H1 (cell line): ENCODE results near the gene ARPC4. TPM values are rescaled to one million over a fixed set of nuclear protein-coding genes. Genes with fewer than 3 reads are reported as not detected.

ENCODE experiments used
- CTCF ChIA-PET: fragments of 300-600 bp; sonication (Branson Sonifier 250); formaldehyde crosslinking; loops from one replicate; lab custom pipeline; 2021; ENCODE audit not compliant: partially characterized antibody; lab: Charles Lee
- POLR2A ChIA-PET: fragments of 300-600 bp; sonication (Branson Sonifier 250); formaldehyde crosslinking; loops from one replicate; lab custom pipeline; 2021; ENCODE audit warnings: inconsistent platforms; ENCODE audit not compliant: partially characterized antibody; lab: Charles Lee
- DNase-seq, 2 experiments: peaks; one replicate each; pipeline versions ENCODE4 v3.0.0 to v3.0.0-alpha.2; 2010 to 2022; ENCODE audit warnings: low spot score in 2 of 2, low read depth in 1 of 2, mixed read lengths in 1 of 2
- FAIRE-seq: peaks from 2 replicates; lab custom pipeline; 2011; peaks lifted over from hg19 to GRCh38; lab: Jason Lieb, UNC
- H2AFZ ChIP-seq: 2 replicates; pipeline ENCODE4 v1.8.1; 2012; ENCODE audit warnings: low read length, inconsistent platforms
- H2AK5ac ChIP-seq: 2 replicates; pipeline ENCODE4 v1.6.1; 2013; ENCODE audit warnings: low read depth, low read length
- H2BK120ac ChIP-seq: replicated peaks from 2 replicates; pipeline ENCODE3; 2013; ENCODE audit warnings: low read depth, low read length, inconsistent platforms
- H2BK12ac ChIP-seq: 2 replicates; pipeline ENCODE4 v1.6.1; 2013; ENCODE audit warnings: low read depth, low read length
- H2BK15ac ChIP-seq: 2 replicates; pipeline ENCODE4 v1.6.1; 2013; ENCODE audit warnings: low read length
- H2BK20ac ChIP-seq: 2 replicates; pipeline ENCODE4 v1.6.1; 2013; ENCODE audit warnings: low read length
- H2BK5ac ChIP-seq: 2 replicates; pipeline ENCODE4 v1.6.1; 2013; ENCODE audit warnings: low read depth, low read length
- H3K14ac ChIP-seq: 2 replicates; pipeline ENCODE4 v1.6.1; 2013; ENCODE audit warnings: inconsistent platforms; ENCODE audit not compliant: insufficient read length
- H3K18ac ChIP-seq: 2 replicates; pipeline ENCODE4 v1.6.1; 2013; ENCODE audit warnings: low read length; ENCODE audit errors: extremely low read depth
- H3K23ac ChIP-seq: 2 replicates; pipeline ENCODE4 v1.6.1; 2013; ENCODE audit warnings: inconsistent platforms; ENCODE audit not compliant: insufficient read length
- H3K23me2 ChIP-seq: 2 replicates; pipeline ENCODE4 v1.6.1; 2013; ENCODE audit warnings: low read depth, low read length
- H3K27ac ChIP-seq: 2 replicates; pipeline ENCODE4 v1.6.1; 2011; ENCODE audit warnings: low read depth, low read length, inconsistent platforms
- H3K27me3 ChIP-seq, 4 experiments: replicated peaks in 1 of 4; 1 replicate in 1 of 4; 2 replicates in 3 of 4; pipeline versions ENCODE4 v1.6.1 to v1.8.1; 2011 to 2013; ENCODE audit warnings: low read length in 3 of 4, mild to moderate bottlenecking in 3 of 4, inconsistent platforms in 2 of 4, mixed read lengths in 2 of 4, moderate library complexity in 1 of 4; ENCODE audit not compliant: control insufficient read depth in 3 of 4, insufficient read depth in 3 of 4; ENCODE audit errors: extremely low read depth in 1 of 4
- H3K36me3 ChIP-seq, 4 experiments: 2 replicates each; pipeline versions ENCODE4 v1.6.1 to v1.8.1; 2011 to 2013; ENCODE audit warnings: mild to moderate bottlenecking in 4 of 4, low read length in 3 of 4, moderate library complexity in 2 of 4, control low read depth in 1 of 4, inconsistent platforms in 1 of 4; ENCODE audit not compliant: insufficient read depth in 4 of 4, control insufficient read depth in 2 of 4
- H3K4ac ChIP-seq: replicated peaks from 2 replicates; pipeline ENCODE3; 2013; ENCODE audit warnings: low read length, low read depth, mixed read lengths, inconsistent platforms; ENCODE audit not compliant: insufficient read length
- H3K4me1 ChIP-seq, 4 experiments: replicated peaks in 1 of 4; 1 replicate in 1 of 4; 2 replicates in 3 of 4; pipeline versions ENCODE4 v1.6.1 to v1.8.1; 2011 to 2013; ENCODE audit warnings: low read length in 3 of 4, inconsistent platforms in 2 of 4, mixed read lengths in 1 of 4; ENCODE audit not compliant: insufficient read depth in 4 of 4, control insufficient read depth in 3 of 4
- H3K4me2 ChIP-seq, 2 experiments: 2 replicates each; pipeline versions ENCODE4 v1.6.1 to v1.8.1; 2011 to 2013; ENCODE audit warnings: low read depth in 2 of 2, low read length in 2 of 2, control low read depth in 1 of 2, inconsistent platforms in 1 of 2, mild to moderate bottlenecking in 1 of 2; ENCODE audit not compliant: insufficient read depth in 1 of 2
- H3K4me3 ChIP-seq, 4 experiments: fragments of 200-600, 300-600 bp in 1 of 4; sonication (generic), shearing (Covaris generic), sonication (Bioruptor Twin) in 1 of 4; 2 replicates each; pipeline versions ENCODE4 v1.5.1 to v1.8.1; 2011 to 2016; ENCODE audit warnings: low read length in 4 of 4, low read depth in 3 of 4, control low read depth in 2 of 4, inconsistent platforms in 2 of 4, mild to moderate bottlenecking in 2 of 4, mixed read lengths in 1 of 4, moderate library complexity in 1 of 4; ENCODE audit not compliant: insufficient read depth in 2 of 4; ENCODE audit errors: extremely low read depth in 1 of 4
- H3K56ac ChIP-seq: replicated peaks from 2 replicates; pipeline ENCODE3; 2013; ENCODE audit warnings: low read depth, mild to moderate bottlenecking, mixed read lengths, low read length, inconsistent platforms; ENCODE audit not compliant: insufficient read length
- H3K79me1 ChIP-seq: 2 replicates; pipeline ENCODE4 v1.6.1; 2013; ENCODE audit warnings: low read depth, low read length, control low read depth
- H3K79me2 ChIP-seq, 2 experiments: 2 replicates each; pipeline versions ENCODE4 v1.6.1 to v1.8.1; 2012 to 2013; ENCODE audit warnings: low read length in 2 of 2, mild to moderate bottlenecking in 2 of 2, inconsistent platforms in 1 of 2; ENCODE audit not compliant: insufficient read depth in 2 of 2, control insufficient read depth in 1 of 2
- H3K9ac ChIP-seq, 4 experiments: replicated peaks in 1 of 4; 1 replicate in 1 of 4; 2 replicates in 3 of 4; pipeline versions ENCODE4 v1.6.1 to v1.8.1; 2011 to 2013; ENCODE audit warnings: low read depth in 3 of 4, low read length in 3 of 4, control low read depth in 2 of 4, mild to moderate bottlenecking in 2 of 4, moderate library complexity in 2 of 4, inconsistent platforms in 1 of 4; ENCODE audit errors: extremely low read depth in 1 of 4
- H3K9me3 ChIP-seq, 2 experiments: 2 replicates each; pipeline versions ENCODE4 v1.6.1 to v1.8.1; 2012 to 2013; ENCODE audit warnings: mild to moderate bottlenecking in 2 of 2, moderate library complexity in 2 of 2, control low read depth in 1 of 2, inconsistent platforms in 1 of 2, low read depth in 1 of 2, low read length in 1 of 2, mixed read lengths in 1 of 2; ENCODE audit not compliant: insufficient read depth in 2 of 2
- H4K20me1 ChIP-seq, 2 experiments: replicated peaks in 1 of 2; 2 replicates each; pipeline versions ENCODE3 to v1.8.1; 2011 to 2013; ENCODE audit warnings: inconsistent platforms in 2 of 2, low read length in 2 of 2, mild to moderate bottlenecking in 1 of 2; ENCODE audit not compliant: insufficient read depth in 2 of 2, control insufficient read depth in 1 of 2
- H4K5ac ChIP-seq: 2 replicates; pipeline ENCODE4 v1.6.1; 2013; ENCODE audit warnings: low read length, low read depth, mixed read lengths, inconsistent platforms; ENCODE audit not compliant: insufficient read length
- H4K8ac ChIP-seq: 2 replicates; pipeline ENCODE4 v1.8.0; 2013; ENCODE audit warnings: mild to moderate bottlenecking, moderate library complexity, low read length, inconsistent platforms; ENCODE audit not compliant: insufficient read depth; ENCODE audit errors: extremely low read depth
- H4K91ac ChIP-seq: replicated peaks from 2 replicates; pipeline ENCODE3; 2013; ENCODE audit warnings: low read length, mixed read lengths, inconsistent platforms; ENCODE audit not compliant: insufficient read length
- ASH2L ChIP-seq: fragments of 200-600, 300-600 bp; sonication (generic); IDR thresholded peaks from one replicate; pipeline ENCODE4 v1.7.1; 2017; ENCODE audit warnings: low read length
- CBX8 ChIP-seq: fragments of 300-800, 300-1000 bp; sonication (generic); IDR thresholded peaks from 2 replicates; pipeline ENCODE4 v1.7.1; 2016; ENCODE audit warnings: low read depth, low read length, borderline replicate concordance
- EP300 ChIP-seq, 2 experiments: IDR thresholded peaks; 1 replicate in 1 of 2; 2 replicates in 1 of 2; pipeline ENCODE4 v1.6.1; 2011 to 2012; ENCODE audit warnings: low read depth in 2 of 2, low read length in 2 of 2, mild to moderate bottlenecking in 2 of 2, borderline replicate concordance in 1 of 2, inconsistent platforms in 1 of 2, moderate library complexity in 1 of 2
- GTF2F1 ChIP-seq: IDR thresholded peaks from 2 replicates; pipeline ENCODE4 v1.6.1; 2012; ENCODE audit warnings: low read depth, low read length, improper control_type of control experiment, borderline replicate concordance
- KDM4A ChIP-seq: IDR thresholded peaks from one replicate; pipeline ENCODE4 v1.7.1; 2012; ENCODE audit warnings: low read depth, mild to moderate bottlenecking, moderate library complexity, low read length, inconsistent platforms; ENCODE audit not compliant: severe bottlenecking
- MAFK ChIP-seq: IDR thresholded peaks from 2 replicates; pipeline ENCODE4 v1.6.1; 2012; ENCODE audit warnings: low read depth, mild to moderate bottlenecking, improper control_type of control experiment, low read length
- POLR2A ChIP-seq, 2 experiments: IDR thresholded peaks; 1 replicate in 1 of 2; 2 replicates in 1 of 2; pipeline ENCODE4 v1.6.1; 2011; ENCODE audit warnings: low read depth in 2 of 2, low read length in 2 of 2, mild to moderate bottlenecking in 2 of 2; ENCODE audit errors: control extremely low read depth in 1 of 2
- SAP30 ChIP-seq: fragments of 300-600 bp; sonication (generic); IDR thresholded peaks from 2 replicates; pipeline ENCODE4 v1.7.1; 2012; ENCODE audit warnings: low read length, moderate library complexity, mild to moderate bottlenecking, inconsistent platforms; ENCODE audit not compliant: insufficient read depth, insufficient replicate concordance
- YY1 ChIP-seq: IDR thresholded peaks from 2 replicates; pipeline ENCODE4 v1.6.1; 2011; ENCODE audit warnings: low read depth, mild to moderate bottlenecking, low read length
- WGBS, 2 experiments: shearing (Covaris generic) in 1 of 2; methylation state at CpG; one replicate each; pipeline versions ENCODE4 v1.1.6 to v1.1.7; 2013 to 2015; ENCODE audit warnings: low lambda C conversion rate in 2 of 2, mixed read lengths in 2 of 2, inconsistent platforms in 1 of 2, low coverage in 1 of 2, missing lambda C conversion rate in 1 of 2; ENCODE audit not compliant: insufficient replicate concordance in 2 of 2, insufficient coverage in 1 of 2, insufficient read length in 1 of 2; ENCODE audit errors: extremely low coverage in 1 of 2, missing lambda C conversion rate in 1 of 2; 5-methylcytosine and 5-hydroxymethylcytosine counted together
- polyA plus RNA-seq, 7 experiments: library from polyadenylated mRNA; depleted of rRNA in 3 of 7; stranded (reverse) in 5 of 7; unstranded in 2 of 7; fragments of >200 nt in 5 of 7; fragments of 200-250 nt in 2 of 7; gene quantifications; 1 replicate in 5 of 7; 2 replicates in 1 of 7; 4 replicates in 1 of 7; pipeline versions ENCODE4 v1.2.1 to v1.2.3, GENCODE V29; 2011 to 2013; ENCODE audit warnings: missing spikeins in 2 of 7, mixed read lengths in 2 of 7
- total RNA-seq: library from RNA; stranded (reverse); fragmentation: NEBNext Ultra II Directional; extraction: Animal tissue kit (Norgen Biotek cat#: 25700); gene quantifications from 2 replicates; pipeline ENCODE4 v1.2.1, GENCODE V29; 2021

Gene ARPC4
- total and polyA plus RNA-seq, 2 of the 8 experiments (the other 6 are each of a cell fraction or from before 2014, with no cell fraction given): 138 to 154 TPM

DNA sequence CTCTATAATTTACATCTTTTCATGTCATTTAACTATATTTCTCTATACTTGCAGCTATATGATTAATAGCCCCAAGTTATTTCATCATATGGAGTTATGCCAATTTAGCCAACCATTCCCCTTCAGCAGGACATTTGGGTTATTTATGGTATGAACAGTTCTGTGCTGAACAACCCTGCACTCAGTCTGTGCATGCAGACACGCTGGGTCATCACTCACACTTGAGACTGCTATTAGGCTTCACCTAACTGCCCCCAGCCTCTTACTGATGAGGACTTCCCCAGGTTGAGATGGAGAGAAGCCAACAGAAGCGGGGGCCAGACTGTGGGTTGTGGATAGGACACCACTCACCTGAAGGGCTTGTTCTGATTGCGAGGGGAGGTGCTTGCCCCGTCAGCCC lies 7.9 kb upstream of the ARPC4 start:
- Histone ChIP-seq H3K79me1 (no peaks in the 10 kb centered on the region), H4K20me1 (peaks cover 0 to 1% of the 10 kb centered on the region in 2 experiments), H2BK12ac (no peak overlapping the region), H2BK120ac (no peak overlapping the region), H3K79me2 (no peaks in the 10 kb centered on the region), H2BK20ac (no peak overlapping the region), H2BK5ac (no peak overlapping the region), H3K4me3 (no peak overlapping the region), H2BK15ac (no peak overlapping the region), H3K9ac (no peak overlapping the region), H3K4ac (no peak overlapping the region), H3K4me1 (no peaks in the 10 kb centered on the region), H3K23ac (no peak overlapping the region), H3K4me2 (no peak overlapping the region), H4K8ac (no peak overlapping the region), H3K56ac (no peak overlapping the region), H2AFZ (no peak overlapping the region), H3K27me3 (no peaks in the 10 kb centered on the region), H4K91ac (no peak overlapping the region), H3K36me3 (peaks cover 6 to 57% (median 35%) of the 10 kb centered on the region in 4 experiments), H3K9me3 (no peaks in the 10 kb centered on the region), H3K27ac (no peak overlapping the region), H3K14ac (no peak overlapping the region), H2AK5ac (no peak overlapping the region), H4K5ac (no peak overlapping the region), H3K23me2 (no peaks in the 10 kb centered on the region), H3K18ac (no peak overlapping the region)
- POLR2A ChIA-PET: interaction anchor here (0.6 to 2.4 kb wide), 4 partner anchors 8 to 35 kb away, joined by 3 to 10 read pairs (median 8); partner anchors contain the start of genes ARPC4, OGG1 and TADA3
- 93% methylated on average over 4 of the region's 4 CpGs; no CpG with 5 or more reads in 1 of the 2 experiments for whole genome bisulfite sequencing, 2 experiments
- no peak for DNase-seq
- TF ChIP-seq MAFK (no peak), CBX8 (no peak), YY1 (no peak), EP300 (IDR thresholded peaks at IDR 0.05; ENCODE audit: borderline replicate concordance in 1 of 2, low read depth in 2 of 2, low read length in 2 of 2) (no peak), POLR2A (IDR thresholded peaks at IDR 0.05; ENCODE audit: control extremely low read depth in 1 of 2, low read depth in 2 of 2, low read length in 2 of 2) (no peak), SAP30 (no peak), KDM4A (no peak), GTF2F1 (no peak), ASH2L (no peak)
- no peak for FAIRE-seq
- CTCF ChIA-PET: interaction anchor here (1.3 to 1.8 kb wide), 3 partner anchors 17 to 22 kb away, joined by 3 to 4 read pairs (median 3); no protein-coding TSS in a partner anchor
